LNCAP (cell line): ENCODE data around the gene DVL3.

ENCODE experiments used
- CTCF ChIP-seq: fragments of 450-650 bp; IDR thresholded peaks from 2 replicates; pipeline ENCODE4 v1.5.1; 2017; ENCODE audit warnings: mild to moderate bottlenecking

Gene DVL3

GRCh38 chr3:184175506-184175905 is 20.3 kb downstream of the DVL3 start:
- TF ChIP-seq CTCF, result no peak

- TF ChIP-seq CTCF, result no peak
Observed at GRCh38 chr3:184175981-184176376, 20.8 kb downstream of the DVL3 start.

GRCh38 chr3:184176377-184177330 is 21.5 kb downstream of the DVL3 start:
- no peak for TF ChIP-seq CTCF

DNA sequence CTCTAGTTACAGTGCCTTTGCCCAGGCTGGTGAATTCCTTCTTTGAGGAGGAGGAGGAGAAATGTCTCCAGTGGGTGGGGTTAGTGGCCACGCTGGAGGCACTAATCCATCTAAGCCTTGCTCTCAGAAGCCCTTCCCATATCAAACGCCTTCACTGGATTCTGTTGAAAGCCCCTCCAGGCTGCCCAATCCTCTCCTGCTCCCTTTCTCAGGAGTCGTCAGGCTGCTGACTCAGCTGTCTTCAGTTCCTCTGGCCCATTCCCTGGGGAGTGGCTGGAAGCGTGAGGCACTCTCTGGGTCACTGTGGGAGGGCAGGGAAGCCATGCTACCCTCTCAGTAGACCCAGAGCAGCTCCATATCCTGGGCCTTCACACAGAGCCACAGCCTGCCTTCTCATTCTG is 22.2 kb downstream of the DVL3 start:
- no peak for TF ChIP-seq CTCF

DNA sequence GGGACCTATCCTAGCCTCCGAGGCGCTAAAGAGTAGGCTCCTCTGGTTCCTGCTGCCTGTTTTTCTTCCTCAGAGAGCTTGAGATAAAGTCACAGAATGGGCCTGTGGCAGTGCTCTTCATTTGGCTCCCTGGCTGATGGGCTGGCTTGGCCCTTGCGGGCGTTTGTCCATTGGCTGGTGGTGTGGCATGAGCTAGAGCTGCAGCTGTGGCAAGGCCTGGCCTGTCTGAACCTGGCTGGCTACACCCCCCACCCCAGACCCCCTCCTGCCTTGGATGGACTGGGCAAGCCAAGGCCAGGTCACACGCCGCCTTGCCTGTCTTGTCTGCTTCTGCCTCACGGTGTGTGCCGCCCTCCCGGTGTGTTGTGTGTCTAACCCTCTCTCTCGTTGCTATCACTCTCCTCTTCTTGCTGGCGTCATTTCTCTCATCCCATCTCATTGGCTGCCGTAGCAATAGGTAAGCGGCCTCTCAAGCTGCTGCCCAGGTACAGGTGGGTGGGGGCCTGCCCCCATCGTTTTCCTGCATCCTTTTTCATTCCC is 22.7 kb downstream of the DVL3 start:
- no peak for TF ChIP-seq CTCF

DNA sequence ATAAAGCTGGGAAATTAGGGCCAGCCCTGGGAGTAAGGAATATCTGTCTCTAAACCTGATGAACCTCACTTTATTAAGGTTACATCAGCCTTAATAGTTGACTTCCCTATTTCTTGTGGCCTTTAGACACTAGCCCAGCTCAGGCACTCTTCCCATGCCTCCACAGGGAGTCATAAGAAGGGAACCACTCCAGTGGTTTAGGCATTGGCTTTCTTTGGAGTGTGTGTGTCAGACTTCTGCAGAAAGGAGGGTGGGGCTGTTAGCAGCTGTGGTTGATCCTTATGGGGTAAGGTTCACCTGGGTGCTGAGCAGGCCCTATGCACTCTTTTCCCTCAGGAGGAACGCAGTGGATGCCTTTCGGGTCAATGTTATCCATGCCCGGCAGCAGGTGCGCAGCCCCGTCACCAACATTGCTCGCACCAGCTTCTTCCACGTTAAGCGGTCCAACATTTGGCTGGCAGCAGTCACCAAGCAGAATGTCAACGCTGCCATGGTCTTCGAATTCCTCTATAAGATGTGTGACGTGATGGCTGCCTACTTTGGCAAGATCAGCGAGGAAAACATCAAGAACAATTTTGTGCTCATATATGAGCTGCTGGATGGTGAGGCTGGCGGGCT is 23.5 kb downstream of the DVL3 start:
- TF ChIP-seq CTCF, result no peak

DNA sequence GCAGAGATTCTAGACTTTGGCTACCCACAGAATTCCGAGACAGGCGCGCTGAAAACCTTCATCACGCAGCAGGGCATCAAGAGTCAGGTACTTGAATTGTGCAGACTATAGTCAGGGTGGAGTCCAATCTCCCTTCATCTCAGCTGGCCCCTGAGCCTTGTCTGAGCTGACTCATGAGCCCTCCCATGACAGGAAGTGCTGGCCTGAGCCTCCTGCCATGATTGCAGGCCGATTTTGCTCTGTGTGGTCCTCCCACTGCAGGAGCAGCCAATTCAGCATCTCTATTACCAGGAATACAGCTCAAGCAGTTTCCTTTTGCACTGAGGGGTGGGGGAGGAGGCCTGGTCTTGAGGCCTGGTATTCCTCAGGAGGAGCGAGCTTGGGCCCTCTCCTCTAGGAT is 25.0 kb downstream of the DVL3 start:
- no peak for TF ChIP-seq CTCF
